Activated CD4-positive, alpha-beta memory T cell treated with anti-CD3 and anti-CD28 coated beads, Interleukin-2, amount 10 ng/mL, durations not matched to agents 7 days and 5 days (primary cell): ENCODE measurements around the gene INAFM1. TPM values are rescaled to one million over a fixed set of nuclear protein-coding genes. Genes with fewer than 3 reads are reported as not detected.
"Not testable (repeated sequence)": the region's sequence is repeated elsewhere in the genome, so short reads cannot be mapped to it uniquely, and the experiment has no call there.

Experiments
- CTCF ChIA-PET: fragments of 350-600 bp; sonication (Branson Sonifier 250); formaldehyde crosslinking; loops from one replicate; lab custom pipeline; 2021; ENCODE audit warnings: antibody characterized with exemption, inconsistent platforms; lab: Charles Lee
- POLR2A ChIA-PET: fragments of 350-600 bp; sonication (Branson Sonifier 250); formaldehyde crosslinking; loops from one replicate; lab custom pipeline; 2021; ENCODE audit warnings: antibody characterized with exemption; lab: Charles Lee
- DNase-seq: peaks from one replicate; pipeline ENCODE4 v3.0.0-alpha.2; 2020
- H3K27ac Mint-ChIP-seq: one replicate; pipeline ENCODE4 v1.8.0; 2021; ENCODE audit warnings: mild to moderate bottlenecking, mixed read lengths
- H3K27me3 Mint-ChIP-seq: one replicate; pipeline ENCODE4 v1.8.0; 2021; ENCODE audit warnings: mixed read lengths
- H3K36me3 Mint-ChIP-seq: one replicate; pipeline ENCODE4 v1.8.0; 2021; ENCODE audit warnings: low read depth, mixed read lengths
- H3K4me1 Mint-ChIP-seq: one replicate; pipeline ENCODE4 v1.8.0; 2021; ENCODE audit warnings: mixed read lengths
- H3K4me3 Mint-ChIP-seq: one replicate; pipeline ENCODE4 v1.8.0; 2021; ENCODE audit warnings: mild to moderate bottlenecking, mixed read lengths
- H3K9me3 Mint-ChIP-seq: one replicate; pipeline ENCODE4 v1.8.0; 2021; ENCODE audit warnings: mixed read lengths
- total RNA-seq, 2 experiments: library from RNA; stranded (reverse); gene quantifications; one replicate each; pipeline ENCODE4 v1.2.3, GENCODE V29; 2021

Gene INAFM1
- total RNA-seq, 2 experiments from 2014 or later = 12.6 to 13.9 TPM

DNA sequence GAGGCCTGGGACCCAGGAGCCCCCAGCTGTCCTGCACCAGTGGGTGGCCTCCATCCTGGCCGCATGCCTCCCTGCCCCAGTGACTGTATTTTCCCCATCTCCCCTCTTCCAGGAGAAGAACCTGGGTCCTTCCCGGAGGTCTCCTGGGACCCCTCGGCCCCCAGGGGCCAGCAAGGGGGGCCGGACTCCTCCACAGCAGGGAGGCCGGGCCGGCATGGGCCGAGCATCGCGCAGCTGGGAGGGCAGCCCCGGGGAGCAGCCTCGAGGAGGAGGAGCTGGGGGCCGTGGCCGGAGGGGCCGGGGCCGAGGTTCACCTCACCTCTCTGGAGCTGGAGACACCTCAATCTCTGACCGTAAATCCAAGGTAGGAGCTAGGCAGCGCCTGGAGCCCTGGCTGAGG, 14.2 kb upstream of the INAFM1 start:
- DNase-seq = no peak
- Mint-ChIP-seq H3K36me3 (peaks cover 50% of the 10 kb centered on the region), H3K9me3 (no peaks in the 10 kb centered on the region), H3K27ac (no peak overlapping the region), H3K4me1 (peaks cover 43% of the 10 kb centered on the region), H3K4me3 (no peak overlapping the region), H3K27me3 (no peaks in the 10 kb centered on the region)
- POLR2A ChIA-PET = interaction anchor here (2.5 to 2.7 kb wide), 2 partner anchors 11 to 13 kb away, joined by 12 to 13 read pairs; no protein-coding TSS in a partner anchor
- CTCF ChIA-PET = interaction anchor here (1.4 to 1.6 kb wide), 2 partner anchors 17 to 50 kb away, joined by 3 to 4 read pairs; no protein-coding TSS in a partner anchor

DNA sequence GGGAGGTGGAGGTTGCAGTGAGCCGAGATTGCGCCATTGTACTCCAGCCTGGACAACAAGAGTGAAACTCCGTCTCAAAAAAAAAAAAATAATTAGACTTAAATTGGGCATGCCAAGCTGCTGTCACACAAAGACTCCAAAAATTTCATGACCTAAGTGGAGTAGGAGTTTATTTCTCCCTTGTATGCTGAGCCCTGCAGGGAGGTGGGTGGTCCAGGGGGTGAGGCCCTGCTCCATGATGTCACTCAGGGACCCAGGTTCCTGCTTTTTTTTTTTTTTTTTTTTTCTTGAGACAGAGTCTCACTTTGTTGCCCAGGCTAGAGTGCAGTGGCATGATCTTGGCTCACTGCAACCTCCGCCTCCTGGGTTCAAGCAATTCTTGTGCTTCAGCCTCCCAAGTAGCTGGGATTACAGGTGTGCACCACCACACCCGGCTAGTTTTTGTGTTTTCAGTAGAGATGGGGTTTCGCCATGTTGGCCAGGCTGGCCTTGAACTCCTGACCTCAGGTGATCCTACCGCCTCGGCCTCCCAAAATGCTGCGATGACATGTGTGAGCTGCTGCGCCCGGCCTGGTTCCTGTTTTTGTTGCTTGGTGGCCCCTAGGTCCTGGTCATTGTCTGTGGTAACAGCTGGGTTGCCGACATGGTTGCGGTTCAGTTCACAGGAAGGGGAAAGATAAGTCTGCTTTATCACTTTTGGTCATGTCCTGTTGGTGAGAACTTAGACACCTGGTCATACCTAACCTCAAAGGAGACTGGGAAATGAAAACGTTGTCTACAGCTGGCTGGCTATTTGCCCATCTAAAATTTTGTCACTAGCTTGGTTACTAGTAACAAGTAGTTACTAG, 12.5 kb upstream of the INAFM1 start:
- not testable (repeated sequence) for H3K9me3 Mint-ChIP-seq, DNase-seq, H3K4me3 Mint-ChIP-seq, H3K27ac Mint-ChIP-seq, H3K27me3 Mint-ChIP-seq
- Mint-ChIP-seq H3K4me1 (peaks cover 38% of the 10 kb centered on the region), H3K36me3 (peaks cover 61% of the 10 kb centered on the region)
- ChIA-PET CTCF (interaction anchor here (0.7 to 1.6 kb wide), 3 partner anchors 18 to 319 kb away, joined by 3 to 4 read pairs (median 3); no protein-coding TSS in a partner anchor), POLR2A (interaction anchor here (4.1 kb wide), 1 partner anchor 12 kb away, joined by 15 read pairs; no protein-coding TSS in a partner anchor)

DNA sequence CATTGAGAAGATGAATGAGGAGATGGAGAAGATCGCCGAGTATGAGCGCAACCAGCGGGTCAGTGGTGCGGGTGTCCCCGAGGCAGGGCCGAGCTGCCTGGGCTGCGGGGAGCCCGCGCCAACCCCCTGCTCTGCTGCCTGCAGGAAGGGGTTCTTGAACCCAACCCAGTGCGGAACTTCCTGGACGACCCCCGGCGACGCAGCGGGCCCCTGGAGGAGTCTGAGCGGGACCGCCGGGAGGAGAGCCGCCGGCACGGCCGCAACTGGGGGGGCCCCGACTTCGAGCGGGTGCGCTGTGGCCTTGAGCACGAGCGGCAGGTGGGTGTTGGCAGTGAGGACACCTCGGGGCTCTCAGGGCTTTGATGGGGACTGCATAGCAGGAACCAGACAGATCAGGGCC, 10.1 kb upstream of the INAFM1 start:
- DNase-seq = no peak
- peaks cover 13% of the 10 kb centered on the region for H3K4me1 Mint-ChIP-seq
- no peaks in the 10 kb centered on the region for H3K9me3 Mint-ChIP-seq
- peaks cover 50% of the 10 kb centered on the region for H3K36me3 Mint-ChIP-seq
- H3K4me3 Mint-ChIP-seq = no peak overlapping the region
- no peaks in the 10 kb centered on the region for H3K27me3 Mint-ChIP-seq
- POLR2A ChIA-PET = interaction anchor here (4.1 kb wide), 1 partner anchor 9 kb away, joined by 15 read pairs; no protein-coding TSS in a partner anchor
- CTCF ChIA-PET = no interaction called here
- H3K27ac Mint-ChIP-seq = no peak overlapping the region

DNA sequence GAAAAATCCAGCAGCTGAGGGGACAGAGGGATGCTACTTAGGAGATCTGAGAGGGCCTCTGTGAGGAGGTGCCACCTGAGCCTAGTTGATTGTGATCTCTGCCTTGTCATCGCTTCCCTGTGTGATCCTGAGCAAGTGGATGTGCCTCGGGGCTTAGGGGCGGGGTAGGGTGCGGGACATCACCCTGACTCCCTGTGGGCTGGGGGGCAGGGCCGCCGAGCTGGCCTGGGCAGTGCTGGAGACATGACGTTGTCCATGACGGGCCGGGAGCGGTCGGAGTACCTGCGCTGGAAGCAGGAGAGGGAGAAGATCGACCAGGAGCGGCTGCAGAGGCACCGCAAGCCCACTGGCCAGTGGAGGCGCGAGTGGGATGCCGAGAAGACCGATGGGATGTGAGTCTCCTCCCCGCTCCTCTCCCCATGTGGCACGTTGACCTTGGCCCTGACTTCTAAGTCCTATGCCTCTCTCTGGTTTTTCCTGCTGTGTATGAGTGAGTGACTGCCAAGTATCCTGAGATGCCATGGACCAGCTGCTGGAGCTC, 8.2 kb upstream of the INAFM1 start:
- H3K27me3 Mint-ChIP-seq = no peaks in the 10 kb centered on the region
- POLR2A ChIA-PET = interaction anchor here (1.1 kb wide), 1 partner anchor 10 kb away, joined by 4 read pairs; the partner anchor contains the start of gene CCDC9
- CTCF ChIA-PET = no interaction called here
- H3K36me3 Mint-ChIP-seq = peaks cover 48% of the 10 kb centered on the region
- H3K27ac Mint-ChIP-seq = no peak overlapping the region
- H3K4me1 Mint-ChIP-seq = peaks cover 3% of the 10 kb centered on the region
- no peaks in the 10 kb centered on the region for H3K9me3 Mint-ChIP-seq
- DNase-seq = no peak
- no peak overlapping the region for H3K4me3 Mint-ChIP-seq

DNA sequence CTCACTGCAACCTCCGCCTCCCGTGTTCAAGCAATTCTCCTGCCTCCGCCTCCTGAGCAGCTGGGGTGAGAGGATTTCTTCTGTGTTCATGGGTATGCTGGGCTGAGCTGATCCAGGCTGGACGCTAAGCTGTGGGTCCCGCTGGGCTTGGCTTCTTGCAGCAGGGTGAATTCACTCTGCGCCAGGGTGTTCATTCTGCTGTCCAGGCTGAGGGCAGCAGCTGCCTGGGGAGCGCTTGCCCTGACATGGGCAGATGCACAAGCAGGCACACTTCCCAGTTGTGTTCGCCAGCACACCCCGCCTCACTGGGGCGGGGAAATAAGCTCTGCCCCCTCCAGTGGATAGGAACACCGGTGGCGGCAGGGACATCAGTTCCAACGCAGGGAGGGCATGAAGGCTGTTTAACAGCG, 7.3 kb upstream of the INAFM1 start:
- Mint-ChIP-seq H3K36me3 (peaks cover 47% of the 10 kb centered on the region), H3K4me1 (peaks cover 5% of the 10 kb centered on the region), H3K27me3 (no peaks in the 10 kb centered on the region), H3K27ac (no peak overlapping the region), H3K9me3 (no peaks in the 10 kb centered on the region), H3K4me3 (no peak overlapping the region)
- no peak for DNase-seq
- ChIA-PET POLR2A (interaction anchor here (1.1 kb wide), 1 partner anchor 11 kb away, joined by 4 read pairs; the partner anchor contains the start of gene CCDC9), CTCF (no interaction called here)

DNA sequence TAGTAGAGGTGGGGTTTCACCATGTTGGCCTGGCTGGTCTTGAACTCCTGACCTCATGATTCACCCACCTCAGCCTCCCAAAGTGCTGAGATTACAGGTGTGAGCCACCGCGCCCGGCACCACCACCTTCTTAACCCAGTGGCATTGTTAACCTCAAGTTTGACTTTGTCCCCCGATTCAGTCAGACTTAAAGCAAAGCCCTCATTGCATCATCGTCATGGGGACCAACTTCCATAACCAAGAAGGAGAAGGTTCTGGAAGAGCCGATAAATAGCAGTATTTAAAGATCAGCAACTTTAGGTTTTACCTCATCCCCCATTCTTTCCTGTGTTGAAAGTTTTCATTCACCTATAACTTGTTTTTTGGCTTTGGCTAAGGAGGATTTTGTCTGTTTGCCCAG, 6.7 kb upstream of the INAFM1 start:
- no peak overlapping the region for H3K27ac Mint-ChIP-seq
- ChIA-PET POLR2A (no interaction called here), CTCF (no interaction called here)
- H3K4me1 Mint-ChIP-seq = peaks cover 9% of the 10 kb centered on the region
- no peak overlapping the region for H3K4me3 Mint-ChIP-seq
- peaks cover 41% of the 10 kb centered on the region for H3K36me3 Mint-ChIP-seq
- no peak for DNase-seq
- no peaks in the 10 kb centered on the region for H3K9me3 Mint-ChIP-seq
- H3K27me3 Mint-ChIP-seq = no peaks in the 10 kb centered on the region

DNA sequence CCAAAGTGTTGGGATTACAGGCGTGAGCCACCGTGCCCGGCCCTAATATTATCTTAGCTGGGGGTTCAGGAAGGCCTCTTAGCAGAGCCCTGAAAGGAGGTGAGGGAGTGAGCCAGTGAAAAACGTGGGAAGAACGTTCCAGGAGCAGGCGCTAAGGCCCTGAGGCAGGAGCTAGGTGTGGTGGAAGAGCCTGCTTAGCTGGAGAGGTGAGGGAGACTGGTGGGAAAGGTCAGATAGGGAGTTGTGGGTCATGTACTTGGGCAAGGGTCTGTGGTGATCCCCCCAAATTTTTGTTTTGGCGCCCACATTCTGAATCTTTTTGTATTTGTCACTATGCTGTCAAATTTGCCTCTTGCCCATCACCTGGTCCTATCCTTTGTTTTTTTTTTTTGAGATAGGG, 5.1 kb upstream of the INAFM1 start:
- H3K4me3 Mint-ChIP-seq = no peak overlapping the region
- no peaks in the 10 kb centered on the region for H3K9me3 Mint-ChIP-seq
- no peaks in the 10 kb centered on the region for H3K27me3 Mint-ChIP-seq
- H3K4me1 Mint-ChIP-seq = peaks cover 10% of the 10 kb centered on the region
- no peak for DNase-seq
- H3K36me3 Mint-ChIP-seq = peaks cover 36% of the 10 kb centered on the region
- ChIA-PET POLR2A (interaction anchor here (0.9 to 3.9 kb wide), 2 partner anchors 10 to 13 kb away, joined by 4 to 12 read pairs; partner anchors contain the start of gene CCDC9), CTCF (no interaction called here)
- no peak overlapping the region for H3K27ac Mint-ChIP-seq

DNA sequence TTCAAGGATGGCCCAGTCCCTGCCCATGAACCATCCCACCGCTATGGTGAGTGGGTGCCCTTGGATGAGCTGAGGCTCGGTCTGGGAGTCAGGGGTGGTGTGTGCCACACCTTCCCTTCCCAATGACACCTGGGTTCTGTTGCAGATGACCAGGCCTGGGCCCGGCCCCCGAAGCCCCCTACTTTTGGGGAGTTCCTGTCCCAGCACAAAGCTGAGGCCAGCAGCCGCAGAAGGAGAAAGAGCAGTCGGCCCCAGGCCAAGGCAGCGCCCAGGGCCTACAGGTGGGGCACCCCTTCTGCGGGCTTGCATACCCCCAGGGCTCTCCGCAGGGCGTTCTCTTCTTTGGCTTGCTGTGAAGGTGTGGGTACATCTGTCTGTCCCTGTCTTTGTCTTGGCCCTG, 4.3 kb upstream of the INAFM1 start:
- CTCF ChIA-PET = no interaction called here
- H3K9me3 Mint-ChIP-seq = no peaks in the 10 kb centered on the region
- no peak overlapping the region for H3K27ac Mint-ChIP-seq
- no peak overlapping the region for H3K4me3 Mint-ChIP-seq
- POLR2A ChIA-PET = interaction anchor here (0.7 to 3.9 kb wide), 2 partner anchors 10 to 13 kb away, joined by 3 to 12 read pairs; no protein-coding TSS in a partner anchor
- H3K27me3 Mint-ChIP-seq = no peaks in the 10 kb centered on the region
- peaks cover 34% of the 10 kb centered on the region for H3K36me3 Mint-ChIP-seq
- no peak for DNase-seq
- H3K4me1 Mint-ChIP-seq = peaks cover 13% of the 10 kb centered on the region

DNA sequence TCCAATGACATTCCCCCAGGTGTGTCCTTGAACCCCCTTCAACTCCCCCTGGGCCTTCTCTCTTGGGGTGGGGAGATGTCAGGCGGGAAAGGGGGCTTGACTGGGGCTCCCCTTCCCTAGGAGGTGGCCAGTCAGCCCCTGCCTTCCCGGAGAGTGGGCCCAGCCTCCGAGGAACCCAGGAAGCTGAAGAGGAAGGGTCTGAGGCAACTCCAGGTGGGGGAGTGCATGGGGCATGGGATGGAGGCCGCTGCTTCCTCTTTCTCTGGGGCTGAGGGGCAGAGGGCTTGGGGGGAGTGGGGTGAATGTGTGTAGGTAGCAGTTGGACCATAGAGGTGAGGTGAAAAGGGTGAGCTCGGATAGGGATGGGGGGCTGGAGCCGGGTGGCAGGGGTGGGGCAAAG, 2.7 kb upstream of the INAFM1 start:
- Mint-ChIP-seq H3K4me1 (peaks cover 19% of the 10 kb centered on the region), H3K4me3 (peak overlapping the region; percentile 98), H3K36me3 (peaks cover 29% of the 10 kb centered on the region), H3K27ac (no peak overlapping the region), H3K27me3 (no peaks in the 10 kb centered on the region), H3K9me3 (no peaks in the 10 kb centered on the region)
- ChIA-PET CTCF (no interaction called here), POLR2A (interaction anchor here (1.4 to 4.4 kb wide), 3 partner anchors 12 to 159 kb away, joined by 11 to 31 read pairs (median 12); partner anchors contain the start of genes CCDC9 and ZC3H4)
- no peak for DNase-seq

DNA sequence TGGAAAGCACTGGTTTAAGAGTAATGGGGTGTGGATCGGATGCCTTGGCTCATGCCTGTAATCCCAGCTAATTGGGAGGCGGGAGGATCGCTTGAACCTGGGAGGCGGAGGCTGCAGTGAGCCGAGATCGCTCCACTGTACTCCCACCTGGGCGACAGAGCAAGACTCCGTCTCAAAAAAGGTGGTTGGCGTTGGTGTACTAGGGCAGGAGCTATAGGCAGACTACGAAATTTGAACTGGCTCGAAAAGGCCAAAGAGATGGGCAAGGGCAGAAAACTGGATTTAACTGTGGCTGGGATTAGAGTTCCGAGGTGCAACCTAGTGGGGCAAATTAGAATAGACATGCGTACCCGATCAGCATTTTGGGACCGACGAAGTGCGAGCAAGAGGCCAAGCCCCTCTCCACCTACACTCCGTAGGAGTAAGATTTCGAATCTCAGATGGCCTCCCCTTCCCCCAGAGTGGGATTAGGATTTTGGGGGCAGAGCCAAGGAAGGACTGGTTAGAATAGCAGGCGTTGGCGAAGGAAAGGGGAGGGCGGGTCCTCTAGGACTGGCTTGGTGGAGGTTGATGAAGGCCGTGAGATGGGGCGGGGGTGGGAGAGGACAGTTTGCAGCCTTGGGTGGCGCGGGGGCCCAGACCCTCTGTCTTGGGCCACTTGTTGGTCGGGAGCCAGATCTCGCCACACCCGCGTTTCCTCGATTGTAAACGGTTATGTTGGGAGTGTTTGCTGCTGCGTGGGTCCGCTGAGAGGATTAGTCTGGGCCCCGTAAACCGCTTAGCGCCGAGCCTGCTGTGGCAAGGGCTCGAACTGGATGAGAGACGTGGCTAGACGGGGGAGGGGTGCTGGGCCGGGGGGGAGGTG, 2.0 kb upstream of the INAFM1 start:
- POLR2A ChIA-PET = interaction anchor here (1.4 to 4.4 kb wide), 3 partner anchors 13 to 160 kb away, joined by 11 to 31 read pairs (median 12); partner anchors contain the start of genes CCDC9 and ZC3H4
- H3K4me1 Mint-ChIP-seq = peaks cover 19% of the 10 kb centered on the region
- DNase-seq = no peak
- CTCF ChIA-PET = no interaction called here
- peaks cover 22% of the 10 kb centered on the region for H3K36me3 Mint-ChIP-seq
- peak overlapping the region; percentile 98 for H3K4me3 Mint-ChIP-seq
- no peaks in the 10 kb centered on the region for H3K27me3 Mint-ChIP-seq
- no peaks in the 10 kb centered on the region for H3K9me3 Mint-ChIP-seq
- H3K27ac Mint-ChIP-seq = peak overlapping the region; percentile 76

DNA sequence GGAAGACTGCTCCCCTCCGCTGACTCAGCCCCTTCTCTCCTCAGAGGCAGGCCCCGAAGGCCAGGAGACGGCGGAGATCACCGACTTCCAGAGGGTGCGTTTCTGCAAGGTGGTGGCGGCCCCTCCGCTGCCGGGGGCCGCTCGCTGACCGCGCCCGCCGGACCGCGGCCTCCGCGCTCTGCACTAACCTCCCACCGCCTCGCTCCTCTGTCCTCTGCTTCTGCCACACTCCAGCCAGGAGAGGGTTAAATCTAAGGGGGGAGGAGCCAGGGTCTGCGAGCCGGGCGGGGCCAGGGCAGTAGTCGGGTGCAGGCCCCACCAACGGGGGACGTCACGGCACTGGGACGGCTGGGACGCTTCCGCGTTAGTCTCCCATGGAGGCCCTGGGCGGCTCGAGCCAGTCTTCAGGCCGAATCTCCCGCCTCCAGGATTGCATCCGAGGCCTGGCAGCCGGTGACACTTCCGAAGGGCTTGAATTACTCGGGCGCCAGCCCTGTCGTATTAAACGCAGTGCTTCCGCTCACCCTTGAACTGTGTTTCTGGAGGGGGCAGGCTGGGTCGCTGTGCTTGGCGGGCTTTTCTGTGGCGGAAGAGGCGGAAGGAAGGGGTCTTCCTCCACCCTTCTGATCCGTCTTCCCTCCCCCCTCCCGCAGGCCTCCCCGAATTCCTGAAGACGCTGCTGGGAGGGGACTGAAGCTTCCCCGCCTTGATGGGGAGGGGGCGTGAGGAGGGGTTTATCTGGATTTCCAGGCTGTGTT, 1.2 kb upstream of the INAFM1 start:
- CTCF ChIA-PET = interaction anchor here (0.6 to 2.8 kb wide), 13 partner anchors 9 to 426 kb away, joined by 3 to 17 read pairs (median 6); partner anchors contain the start of genes CCDC9, DHX34 and KPTN
- DNase-seq = peak; percentile 93
- Mint-ChIP-seq H3K36me3 (peaks cover 20% of the 10 kb centered on the region), H3K4me1 (peaks cover 21% of the 10 kb centered on the region), H3K4me3 (peak overlapping the region; percentile 98), H3K9me3 (no peaks in the 10 kb centered on the region), H3K27ac (peak overlapping the region; percentile 99), H3K27me3 (no peaks in the 10 kb centered on the region)
- POLR2A ChIA-PET = interaction anchor here (0.8 to 4.4 kb wide), 24 partner anchors 8 to 1052 kb away, joined by 3 to 85 read pairs (median 5); partner anchors contain the start of genes CCDC9, DHX34, EMP3 and KPTN
